Measurements from ENCODE around the gene RASL12. TPM values are rescaled to one million over a fixed set of nuclear protein-coding genes. Genes with fewer than 3 reads are reported as not detected.

The RASL12 gene
- total RNA-seq, 1 donor from 2014 or later = not detected

- intact Hi-C loops (cut with micrococcal nuclease) = loop anchor here (5.0 kb wide), 1 partner anchor 344 kb away; no protein-coding TSS in a partner anchor
Measured at GRCh38 chr15:65076486-65077290, 8.9 kb upstream of the RASL12 start, which contains the start of gene KBTBD13. TSS of gene KBTBD13 (plus strand) at chr15:65076746. CDS start at chr15:65076816, 70 bp downstream.

- intact Hi-C loops (cut with micrococcal nuclease) = loop anchor here (5.0 kb wide), 1 partner anchor 344 kb away; no protein-coding TSS in a partner anchor
Measured at GRCh38 chr15:65075607-65076395, 8.0 kb upstream of the RASL12 start.

GRCh38 chr15:65074946-65075345 lies 7.2 kb upstream of the RASL12 start:
- intact Hi-C loops (cut with micrococcal nuclease) = loop anchor here (5.0 kb wide), 1 partner anchor 343 kb away; no protein-coding TSS in a partner anchor

GRCh38 chr15:65072617-65073016 lies 4.8 kb upstream of the RASL12 start:
- intact Hi-C loops (cut with micrococcal nuclease) = no loop called here

GRCh38 chr15:65072027-65072426 lies 4.2 kb upstream of the RASL12 start:
- intact Hi-C loops (cut with micrococcal nuclease) = no loop called here

GRCh38 chr15:65071381-65071811 lies 3.6 kb upstream of the RASL12 start:
- intact Hi-C loops (cut with micrococcal nuclease) = no loop called here

GRCh38 chr15:65069779-65070546 lies 2.2 kb upstream of the RASL12 start:
- intact Hi-C loops (cut with micrococcal nuclease) = no loop called here

GRCh38 chr15:65069179-65069578 lies 1.4 kb upstream of the RASL12 start:
- intact Hi-C loops (cut with micrococcal nuclease) = no loop called here

GRCh38 chr15:65068403-65068788 lies 605 bp upstream of the RASL12 start:
- intact Hi-C loops (cut with micrococcal nuclease) = no loop called here

GRCh38 chr15:65067317-65067644 lies 510 bp downstream of the RASL12 start:
- intact Hi-C loops (cut with micrococcal nuclease) = no loop called here

GRCh38 chr15:65066635-65067316 lies 1.0 kb downstream of the RASL12 start:
- intact Hi-C loops (cut with micrococcal nuclease) = no loop called here

GRCh38 chr15:65066001-65066634 lies 1.7 kb downstream of the RASL12 start:
- intact Hi-C loops (cut with micrococcal nuclease) = no loop called here

GRCh38 chr15:65062726-65063125 lies 5.1 kb downstream of the RASL12 start:
- intact Hi-C loops (cut with micrococcal nuclease) = no loop called here

GRCh38 chr15:65062061-65062460 lies 5.7 kb downstream of the RASL12 start:
- intact Hi-C loops (cut with micrococcal nuclease) = no loop called here

GRCh38 chr15:65060641-65061397 lies 7.0 kb downstream of the RASL12 start:
- intact Hi-C loops (cut with micrococcal nuclease) = no loop called here

GRCh38 chr15:65059931-65060596 lies 7.7 kb downstream of the RASL12 start:
- intact Hi-C loops (cut with micrococcal nuclease) = no loop called here

- intact Hi-C loops (cut with micrococcal nuclease) = no loop called here
Measured at GRCh38 chr15:65059369-65059750, 8.4 kb downstream of the RASL12 start.

- intact Hi-C loops (cut with micrococcal nuclease) = no loop called here
Measured at GRCh38 chr15:65058394-65059368, 9.1 kb downstream of the RASL12 start.
